ENCODE results near the gene GPAT3.

The GPAT3 gene

GRCh38 chr4:83639849-83640493, 104.1 kb downstream of the GPAT3 start:
- Histone ChIP-seq H3K4me3 (replicated peaks; ENCODE audit: low read depth, low read length) (no peak overlapping the region), H3K27me3 (replicated peaks; ENCODE audit: control insufficient read depth, insufficient read depth, low read length) (peaks cover 2% of the 10 kb centered on the region), H3K36me3 (ENCODE audit: control insufficient read depth, insufficient read depth, low read length) (no peaks in the 10 kb centered on the region)
- DNase-seq (ENCODE audit: extremely low read depth, insufficient read length), result peak; percentile 13
- peak; percentile 72 for TF ChIP-seq CTCF (IDR thresholded peaks at IDR 0.05; ENCODE audit: insufficient read depth, low read length, poor library complexity, severe bottlenecking)

- Histone ChIP-seq H3K4me3 (replicated peaks; ENCODE audit: low read depth, low read length) (no peak overlapping the region), H3K27me3 (replicated peaks; ENCODE audit: control insufficient read depth, insufficient read depth, low read length) (peaks cover 2% of the 10 kb centered on the region), H3K36me3 (ENCODE audit: control insufficient read depth, insufficient read depth, low read length) (no peaks in the 10 kb centered on the region)
- TF ChIP-seq CTCF (IDR thresholded peaks at IDR 0.05; ENCODE audit: insufficient read depth, low read length, poor library complexity, severe bottlenecking), result no peak
- no peak for DNase-seq (ENCODE audit: extremely low read depth, insufficient read length)
Observed at GRCh38 chr4:83643036-83643435, 107.1 kb downstream of the GPAT3 start.

- Histone ChIP-seq H3K36me3 (ENCODE audit: control insufficient read depth, insufficient read depth, low read length) (no peaks in the 10 kb centered on the region), H3K4me3 (replicated peaks; ENCODE audit: low read depth, low read length) (no peak overlapping the region), H3K27me3 (replicated peaks; ENCODE audit: control insufficient read depth, insufficient read depth, low read length) (peaks cover 2% of the 10 kb centered on the region)
- DNase-seq (ENCODE audit: extremely low read depth, insufficient read length), result no peak
- TF ChIP-seq CTCF (IDR thresholded peaks at IDR 0.05; ENCODE audit: insufficient read depth, low read length, poor library complexity, severe bottlenecking), result peak; percentile 70
Observed at GRCh38 chr4:83644677-83645659, 109.1 kb downstream of the GPAT3 start.

GRCh38 chr4:83646538-83647239, 110.8 kb downstream of the GPAT3 start:
- Histone ChIP-seq H3K4me3 (replicated peaks; ENCODE audit: low read depth, low read length) (no peak overlapping the region), H3K27me3 (replicated peaks; ENCODE audit: control insufficient read depth, insufficient read depth, low read length) (no peaks in the 10 kb centered on the region; the same call in 1 of the 2 replicates), H3K36me3 (ENCODE audit: control insufficient read depth, insufficient read depth, low read length) (no peaks in the 10 kb centered on the region)
- TF ChIP-seq CTCF (IDR thresholded peaks at IDR 0.05; ENCODE audit: insufficient read depth, low read length, poor library complexity, severe bottlenecking), result no peak
- DNase-seq (ENCODE audit: extremely low read depth, insufficient read length), result no peak

- no peaks in the 10 kb centered on the region for H3K27me3 ChIP-seq (replicated peaks; ENCODE audit: control insufficient read depth, insufficient read depth, low read length)
- TF ChIP-seq CTCF (IDR thresholded peaks at IDR 0.05; ENCODE audit: insufficient read depth, low read length, poor library complexity, severe bottlenecking), result no peak
Observed at GRCh38 chr4:83651846-83652245, 115.9 kb downstream of the GPAT3 start.

More at GRCh38 chr4:83651846-83652245, 115.9 kb downstream of the GPAT3 start:
- no peak overlapping the region for H3K4me3 ChIP-seq (replicated peaks; ENCODE audit: low read depth, low read length)
- DNase-seq (ENCODE audit: extremely low read depth, insufficient read length), result no peak
- no peaks in the 10 kb centered on the region for H3K36me3 ChIP-seq (ENCODE audit: control insufficient read depth, insufficient read depth, low read length)
